Gastroesophageal sphincter (tissue), 3 donors: ENCODE results near the gene RBBP8NL.

Source experiments
- POLR2A ChIP-seq, 2 donors: fragments of 450-650 bp; IDR thresholded peaks; one replicate each; pipeline ENCODE4 v1.6.1; 2017; ENCODE audit warnings: antibody characterized with exemption in 2 of 2, mild to moderate bottlenecking in 2 of 2, moderate library complexity in 1 of 2
- POLR2AphosphoS5 ChIP-seq: sonication (generic); formaldehyde crosslinking; IDR thresholded peaks from one replicate; pipeline ENCODE4 v1.6.1; 2017; ENCODE audit warnings: antibody characterized with exemption
- TF ChIP-seq, protein P1 (sequence below), 4 experiments: fragments of 200-600 bp in 2 of 4; fragments of 450-650 bp in 2 of 4; sonication (generic) in 1 of 4; IDR thresholded peaks; one replicate each; pipeline ENCODE4 v1.5.1; 2017 to 2019; ENCODE audit warnings: antibody characterized with exemption in 4 of 4, mild to moderate bottlenecking in 2 of 4, moderate library complexity in 2 of 4

DNA sequence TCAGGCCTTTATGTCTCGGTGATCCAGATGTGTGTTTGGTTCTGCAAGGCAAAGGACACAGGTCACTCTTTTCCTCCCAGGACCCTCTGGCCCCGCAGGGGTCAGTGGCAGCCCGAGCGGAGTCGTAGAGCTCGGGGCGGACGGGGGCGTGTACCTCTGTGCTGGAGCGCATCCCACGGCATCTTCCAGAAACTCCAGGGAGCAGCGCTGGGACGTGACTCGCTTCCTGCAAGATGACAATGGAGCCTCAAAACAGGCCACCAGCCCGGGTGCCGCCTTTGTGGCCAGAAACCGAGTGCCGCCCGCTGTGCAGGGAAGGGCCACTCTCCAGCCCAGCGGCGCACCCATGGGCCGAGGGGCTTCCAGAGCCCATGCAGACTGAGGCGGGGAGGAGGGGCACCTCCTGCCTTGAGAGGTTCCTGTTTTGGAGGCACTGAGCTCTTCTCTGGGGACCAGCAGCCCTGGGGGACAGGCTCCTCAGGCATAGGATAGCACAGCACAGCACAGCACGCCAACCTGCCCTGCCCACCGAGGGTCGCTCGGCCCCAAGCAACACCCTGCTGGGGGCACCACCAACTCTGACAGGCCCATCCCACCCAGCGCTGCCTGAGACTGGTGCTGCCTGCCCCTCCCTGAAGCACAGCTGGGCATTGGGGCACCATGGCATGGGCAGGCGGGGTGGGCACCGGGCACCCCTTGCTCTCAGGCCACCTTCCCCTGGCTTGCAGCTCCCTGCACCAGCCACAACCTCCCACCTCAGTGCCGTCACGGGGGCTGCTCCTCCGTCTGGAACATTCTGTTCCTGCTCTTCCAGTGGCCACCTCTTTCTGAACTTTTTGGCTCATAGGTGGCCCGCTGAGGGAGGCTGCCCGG lies 30.7 kb downstream of the RBBP8NL start:
- TF ChIP-seq, protein P1, sequence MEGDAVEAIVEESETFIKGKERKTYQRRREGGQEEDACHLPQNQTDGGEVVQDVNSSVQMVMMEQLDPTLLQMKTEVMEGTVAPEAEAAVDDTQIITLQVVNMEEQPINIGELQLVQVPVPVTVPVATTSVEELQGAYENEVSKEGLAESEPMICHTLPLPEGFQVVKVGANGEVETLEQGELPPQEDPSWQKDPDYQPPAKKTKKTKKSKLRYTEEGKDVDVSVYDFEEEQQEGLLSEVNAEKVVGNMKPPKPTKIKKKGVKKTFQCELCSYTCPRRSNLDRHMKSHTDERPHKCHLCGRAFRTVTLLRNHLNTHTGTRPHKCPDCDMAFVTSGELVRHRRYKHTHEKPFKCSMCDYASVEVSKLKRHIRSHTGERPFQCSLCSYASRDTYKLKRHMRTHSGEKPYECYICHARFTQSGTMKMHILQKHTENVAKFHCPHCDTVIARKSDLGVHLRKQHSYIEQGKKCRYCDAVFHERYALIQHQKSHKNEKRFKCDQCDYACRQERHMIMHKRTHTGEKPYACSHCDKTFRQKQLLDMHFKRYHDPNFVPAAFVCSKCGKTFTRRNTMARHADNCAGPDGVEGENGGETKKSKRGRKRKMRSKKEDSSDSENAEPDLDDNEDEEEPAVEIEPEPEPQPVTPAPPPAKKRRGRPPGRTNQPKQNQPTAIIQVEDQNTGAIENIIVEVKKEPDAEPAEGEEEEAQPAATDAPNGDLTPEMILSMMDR (IDR thresholded peaks at IDR 0.05) = no peak
- TF ChIP-seq POLR2A (IDR thresholded peaks at IDR 0.05) = no peak
- no peak for TF ChIP-seq POLR2AphosphoS5
